ENCODE results near the gene APOL1. TPM values are rescaled to one million over a fixed set of nuclear protein-coding genes. Genes with fewer than 3 reads are reported as not detected.
"Not testable (repeated sequence)": the region's sequence is repeated elsewhere in the genome, so short reads cannot be mapped to it uniquely, and the experiment has no call there.

Gene APOL1
- total RNA-seq, 2 experiments from 2014 or later = 13.8 to 17.1 TPM

DNA sequence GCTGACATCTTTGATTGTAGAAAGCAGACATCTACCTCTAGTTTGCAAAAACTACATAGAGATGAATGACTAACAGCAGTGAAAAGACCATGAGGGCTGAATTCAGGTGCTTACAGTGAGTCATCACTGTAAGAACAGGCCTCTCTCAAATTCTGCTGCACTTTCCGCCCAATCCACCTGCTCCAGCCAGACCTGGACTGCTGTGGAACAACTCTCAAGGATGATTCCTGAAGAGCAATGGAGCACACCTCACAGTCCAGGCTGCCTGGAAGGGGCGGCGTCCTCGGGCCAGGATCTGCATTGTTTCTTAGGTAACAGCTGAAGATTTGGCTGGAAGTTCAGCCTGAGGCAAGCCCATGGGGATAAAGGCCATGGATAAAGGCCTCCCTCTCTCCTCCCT is 28.7 kb upstream of the APOL1 start:
- H3K4me1 Mint-ChIP-seq (ENCODE audit: low read depth) = peaks cover 6% of the 10 kb centered on the region
- no peaks in the 10 kb centered on the region for H3K27me3 Mint-ChIP-seq
- no peak overlapping the region for H3K4me3 Mint-ChIP-seq
- no peak overlapping the region for H3K27ac Mint-ChIP-seq
- TF ChIP-seq, protein P1, sequence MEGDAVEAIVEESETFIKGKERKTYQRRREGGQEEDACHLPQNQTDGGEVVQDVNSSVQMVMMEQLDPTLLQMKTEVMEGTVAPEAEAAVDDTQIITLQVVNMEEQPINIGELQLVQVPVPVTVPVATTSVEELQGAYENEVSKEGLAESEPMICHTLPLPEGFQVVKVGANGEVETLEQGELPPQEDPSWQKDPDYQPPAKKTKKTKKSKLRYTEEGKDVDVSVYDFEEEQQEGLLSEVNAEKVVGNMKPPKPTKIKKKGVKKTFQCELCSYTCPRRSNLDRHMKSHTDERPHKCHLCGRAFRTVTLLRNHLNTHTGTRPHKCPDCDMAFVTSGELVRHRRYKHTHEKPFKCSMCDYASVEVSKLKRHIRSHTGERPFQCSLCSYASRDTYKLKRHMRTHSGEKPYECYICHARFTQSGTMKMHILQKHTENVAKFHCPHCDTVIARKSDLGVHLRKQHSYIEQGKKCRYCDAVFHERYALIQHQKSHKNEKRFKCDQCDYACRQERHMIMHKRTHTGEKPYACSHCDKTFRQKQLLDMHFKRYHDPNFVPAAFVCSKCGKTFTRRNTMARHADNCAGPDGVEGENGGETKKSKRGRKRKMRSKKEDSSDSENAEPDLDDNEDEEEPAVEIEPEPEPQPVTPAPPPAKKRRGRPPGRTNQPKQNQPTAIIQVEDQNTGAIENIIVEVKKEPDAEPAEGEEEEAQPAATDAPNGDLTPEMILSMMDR (IDR thresholded peaks at IDR 0.05) = no peak
- CTCF ChIA-PET = no interaction called here
- DNase-seq (no peak), ATAC-seq (no peak)
- POLR2A ChIA-PET = no interaction called here
- intact Hi-C loops (cut with micrococcal nuclease) = no loop called here
- H3K9me3 Mint-ChIP-seq = no peaks in the 10 kb centered on the region
- peaks cover 14% of the 10 kb centered on the region for H3K36me3 Mint-ChIP-seq (ENCODE audit: low read depth)

DNA sequence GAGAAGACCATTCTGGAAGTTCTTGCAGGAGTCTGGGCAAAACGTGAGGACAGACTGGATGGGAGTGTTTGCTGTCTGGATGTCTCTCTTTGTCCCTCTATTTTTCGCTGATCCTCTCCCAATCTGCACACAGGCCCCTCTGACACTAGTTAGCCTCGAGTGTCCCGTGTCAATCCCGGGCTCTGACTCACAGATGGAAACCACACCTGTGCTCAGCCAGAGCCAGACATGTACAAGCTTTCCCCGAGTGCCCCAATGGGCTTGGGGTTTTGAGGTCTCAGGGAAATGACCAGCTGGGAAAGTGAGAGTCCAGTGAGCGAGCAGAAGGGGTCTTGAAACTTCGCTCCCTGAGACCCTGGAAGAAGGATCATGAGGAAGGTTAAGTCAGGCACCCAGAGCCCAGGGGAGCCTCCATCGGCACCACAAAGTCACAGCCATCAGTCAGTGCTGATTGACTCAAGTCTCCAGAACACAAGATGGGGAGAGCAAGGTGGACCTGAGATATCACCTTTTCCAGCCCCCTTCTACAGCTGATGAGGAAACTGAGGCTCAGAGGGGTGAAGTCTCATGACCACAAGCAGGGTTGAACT is 27.5 kb upstream of the APOL1 start:
- TF ChIP-seq, protein P1 (IDR thresholded peaks at IDR 0.05) = no peak
- POLR2A ChIA-PET = interaction anchor here (1.4 kb wide), 1 partner anchor 53 kb away, joined by 4 read pairs; no protein-coding TSS in a partner anchor
- Mint-ChIP-seq H3K27ac (no peak overlapping the region), H3K4me1 (ENCODE audit: low read depth) (peaks cover 6% of the 10 kb centered on the region), H3K27me3 (no peaks in the 10 kb centered on the region), H3K9me3 (no peaks in the 10 kb centered on the region), H3K36me3 (ENCODE audit: low read depth) (peaks cover 19% of the 10 kb centered on the region), H3K4me3 (no peak overlapping the region)
- CTCF ChIA-PET = interaction anchor here (1.9 kb wide), 1 partner anchor 51 kb away, joined by 4 read pairs; no protein-coding TSS in a partner anchor
- DNase-seq (no peak), ATAC-seq (no peak)
- intact Hi-C loops (cut with micrococcal nuclease) = no loop called here

DNA sequence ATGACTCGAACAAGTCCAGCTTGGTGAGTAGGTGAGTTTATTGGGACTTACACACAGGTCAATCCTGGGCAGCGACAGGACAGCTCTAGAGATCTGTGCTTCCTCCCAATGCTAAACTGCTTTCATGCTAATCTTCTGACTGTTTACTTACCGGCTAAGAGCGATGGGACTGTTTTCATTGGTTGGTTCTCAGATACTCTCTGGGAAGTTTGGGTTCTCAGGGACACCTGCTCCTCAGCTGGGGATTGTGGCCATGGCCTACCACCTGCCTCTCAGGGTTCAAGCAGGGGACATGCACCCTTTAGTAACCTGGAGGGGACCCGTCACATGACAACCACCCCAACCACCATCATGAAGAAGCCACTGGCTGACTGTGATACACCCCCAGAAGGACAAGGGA is 26.7 kb upstream of the APOL1 start:
- H3K36me3 Mint-ChIP-seq (ENCODE audit: low read depth) = peaks cover 25% of the 10 kb centered on the region

DNA sequence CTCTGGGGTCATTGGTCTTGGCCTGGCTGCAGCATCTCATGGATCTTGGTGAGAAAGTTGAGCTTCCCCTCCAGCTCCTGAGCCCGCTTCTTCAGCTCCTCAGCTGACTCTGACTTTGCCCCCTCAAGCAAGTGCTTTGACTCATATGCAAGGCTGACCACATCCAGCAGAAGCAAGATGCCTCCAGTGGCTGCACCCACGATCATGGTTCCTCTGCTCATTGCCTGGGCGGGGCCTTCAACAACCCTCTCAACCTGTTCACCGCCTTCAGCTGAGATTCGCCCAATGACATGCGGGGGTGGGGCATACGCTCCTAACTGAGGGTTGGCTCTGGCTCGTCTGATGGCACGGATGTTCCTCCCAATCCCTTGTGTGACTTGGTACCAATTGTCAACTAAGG is 25.5 kb upstream of the APOL1 start:
- Mint-ChIP-seq H3K9me3 (no peaks in the 10 kb centered on the region), H3K27ac (no peak overlapping the region), H3K4me1 (ENCODE audit: low read depth) (no peaks in the 10 kb centered on the region), H3K4me3 (no peak overlapping the region), H3K36me3 (ENCODE audit: low read depth) (peaks cover 35% of the 10 kb centered on the region), H3K27me3 (no peaks in the 10 kb centered on the region)
- ChIA-PET POLR2A (interaction anchor here (1.5 to 1.7 kb wide), 2 partner anchors 10 to 12 kb away, joined by 5 to 10 read pairs; partner anchors contain the start of gene APOL2), CTCF (interaction anchor here (1.0 to 2.3 kb wide), 3 partner anchors 13 to 103 kb away, joined by 3 to 10 read pairs (median 6); partner anchors contain the start of gene APOL2)
- TF ChIP-seq, protein P1 (IDR thresholded peaks at IDR 0.05) = no peak
- DNase-seq (peak; percentile 45), ATAC-seq (peak; percentile 78)
- intact Hi-C loops (cut with micrococcal nuclease) = no loop called here

More for the DNA sequence above, 26.7 kb upstream of the APOL1 start:
- no peak for ATAC-seq
- H3K27me3 Mint-ChIP-seq = no peaks in the 10 kb centered on the region
- intact Hi-C loops (cut with micrococcal nuclease) = no loop called here
- H3K4me3 Mint-ChIP-seq = no peak overlapping the region
- TF ChIP-seq, protein P1 (IDR thresholded peaks at IDR 0.05) = no peak
- no peak for DNase-seq
- no peak overlapping the region for H3K27ac Mint-ChIP-seq
- POLR2A ChIA-PET = interaction anchor here (1.0 to 1.4 kb wide), 2 partner anchors 12 to 52 kb away, joined by 4 read pairs; no protein-coding TSS in a partner anchor
- H3K9me3 Mint-ChIP-seq = no peaks in the 10 kb centered on the region
- peaks cover 6% of the 10 kb centered on the region for H3K4me1 Mint-ChIP-seq (ENCODE audit: low read depth)
- CTCF ChIA-PET = interaction anchor here (1.9 to 2.3 kb wide), 2 partner anchors 14 to 52 kb away, joined by 4 to 10 read pairs; partner anchors contain the start of gene APOL2

DNA sequence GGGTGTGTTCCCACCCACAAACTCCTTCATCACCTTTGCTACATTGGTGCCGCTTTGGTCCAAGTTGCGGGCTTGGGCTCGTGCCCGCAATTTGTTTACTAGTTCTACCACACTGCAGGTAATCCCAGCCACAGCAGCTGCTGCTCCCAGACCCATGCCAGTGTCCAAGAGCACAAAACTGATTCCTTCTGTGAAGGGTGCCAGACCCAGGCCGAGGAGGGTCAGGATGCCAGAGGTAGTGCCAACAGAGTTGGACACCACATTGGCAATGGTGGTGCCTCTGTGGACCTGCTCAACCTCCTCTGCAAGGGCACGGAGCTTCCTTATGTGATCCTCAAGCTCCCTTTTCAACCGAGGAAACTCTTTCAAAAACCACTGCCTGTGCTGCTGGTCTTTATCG is 25.1 kb upstream of the APOL1 start:
- TF ChIP-seq, protein P1 (IDR thresholded peaks at IDR 0.05) = no peak
- no peak for DNase-seq
- POLR2A ChIA-PET = interaction anchor here (1.5 to 1.7 kb wide), 2 partner anchors 10 to 12 kb away, joined by 5 to 10 read pairs; partner anchors contain the start of gene APOL2
- Mint-ChIP-seq H3K27me3 (no peaks in the 10 kb centered on the region), H3K36me3 (ENCODE audit: low read depth) (peaks cover 36% of the 10 kb centered on the region), H3K9me3 (no peaks in the 10 kb centered on the region), H3K4me3 (no peak overlapping the region), H3K27ac (no peak overlapping the region), H3K4me1 (ENCODE audit: low read depth) (no peaks in the 10 kb centered on the region)
- no peak for ATAC-seq
- CTCF ChIA-PET = interaction anchor here (1.0 to 2.3 kb wide), 3 partner anchors 12 to 103 kb away, joined by 3 to 10 read pairs (median 6); partner anchors contain the start of gene APOL2
- intact Hi-C loops (cut with micrococcal nuclease) = no loop called here

DNA sequence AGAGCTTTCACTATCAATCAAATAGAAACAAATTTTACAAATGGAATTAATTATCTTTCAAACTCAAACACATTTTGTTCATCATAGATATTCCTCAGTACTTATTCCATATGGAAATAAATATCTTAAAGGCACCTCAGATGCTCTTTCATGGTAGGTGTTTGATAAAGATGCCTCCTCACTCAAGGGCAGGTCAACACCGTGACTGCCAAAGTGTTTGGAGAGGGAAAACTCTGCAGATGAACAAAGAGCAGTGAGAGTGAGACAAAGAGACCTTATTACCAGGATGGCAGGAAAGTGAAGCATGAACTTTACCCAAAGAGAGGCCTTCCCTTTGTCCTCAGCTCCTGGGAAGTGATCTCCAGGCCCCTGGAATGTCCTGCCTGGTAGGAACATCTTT is 24.6 kb upstream of the APOL1 start:
- DNase-seq; H3K27ac Mint-ChIP-seq; H3K27me3 Mint-ChIP-seq; intact Hi-C loops (cut with micrococcal nuclease); ATAC-seq; H3K9me3 Mint-ChIP-seq; H3K4me3 Mint-ChIP-seq; H3K4me1 Mint-ChIP-seq (ENCODE audit: low read depth): not testable (repeated sequence)
- H3K36me3 Mint-ChIP-seq (ENCODE audit: low read depth) = peaks cover 38% of the 10 kb centered on the region
- POLR2A ChIA-PET = interaction anchor here (1.5 to 1.7 kb wide), 2 partner anchors 9 to 11 kb away, joined by 5 to 10 read pairs; partner anchors contain the start of gene APOL2
- CTCF ChIA-PET = interaction anchor here (1.0 to 2.3 kb wide), 3 partner anchors 12 to 104 kb away, joined by 3 to 10 read pairs (median 6); partner anchors contain the start of gene APOL2

All from activated CD8-positive, alpha-beta T cell treated with anti-CD3 and anti-CD28 coated beads for 36 hours (primary cell).